Stimulated activated CD4-positive, alpha-beta T cell treated with anti-CD3 and anti-CD28 coated beads, Interleukin-1b, Interleukin-23, amount 100 ng/mL, for 24 hours (primary cell): ENCODE results near the gene KIAA1671.

Experiments used
- DNase-seq, 4 experiments: peaks; one replicate each; pipeline ENCODE4 v3.0.0-alpha.2; 2020; ENCODE audit warnings: low read depth in 4 of 4, low spot score in 1 of 4

The KIAA1671 gene

DNA sequence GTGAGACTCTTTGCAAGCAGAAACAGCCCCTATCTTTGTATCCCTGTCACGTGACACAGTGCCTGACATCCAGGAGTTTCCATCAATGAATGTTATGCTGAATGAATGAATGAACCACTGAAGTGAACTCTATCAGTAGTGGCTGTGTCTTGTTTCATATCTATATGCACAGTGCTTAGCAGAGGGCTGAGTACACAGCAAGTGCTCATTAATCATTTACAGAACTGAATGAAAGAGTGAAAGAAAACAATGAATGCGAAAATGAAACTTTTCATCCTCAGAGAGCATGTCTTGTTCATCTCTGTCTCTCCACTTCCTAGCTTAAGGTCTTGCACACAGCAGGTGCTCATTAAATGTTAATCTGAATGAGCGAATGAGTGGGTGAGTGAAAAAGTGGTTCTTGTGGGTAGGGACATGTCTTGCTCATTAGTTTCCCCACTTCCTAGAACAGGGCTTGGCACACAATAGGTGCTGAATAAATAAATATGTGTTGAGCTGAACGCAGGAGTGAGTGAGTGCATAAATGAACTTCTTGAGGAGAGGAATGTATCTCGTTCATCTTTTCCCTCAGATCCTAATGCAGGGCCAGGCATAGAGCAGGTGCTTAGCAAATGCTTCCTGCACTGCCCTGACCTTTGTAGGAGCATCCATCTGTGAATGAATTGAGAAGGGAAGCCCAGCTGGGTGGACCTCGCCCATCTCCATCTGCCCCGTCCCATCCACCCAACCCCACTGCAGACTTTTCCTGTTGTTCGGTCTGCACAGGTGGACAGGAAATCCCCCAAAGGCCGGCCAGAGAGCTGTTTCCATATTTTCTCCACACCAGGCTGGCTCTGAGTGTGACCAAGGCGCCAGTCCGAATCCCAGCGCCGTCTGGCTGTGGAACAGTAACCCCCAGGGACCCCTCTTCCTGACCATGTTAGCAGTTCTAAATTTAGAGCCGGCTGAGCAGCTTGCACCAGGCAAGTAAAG, 133.7 kb downstream of the KIAA1671 start:
- no peak for DNase-seq

DNA sequence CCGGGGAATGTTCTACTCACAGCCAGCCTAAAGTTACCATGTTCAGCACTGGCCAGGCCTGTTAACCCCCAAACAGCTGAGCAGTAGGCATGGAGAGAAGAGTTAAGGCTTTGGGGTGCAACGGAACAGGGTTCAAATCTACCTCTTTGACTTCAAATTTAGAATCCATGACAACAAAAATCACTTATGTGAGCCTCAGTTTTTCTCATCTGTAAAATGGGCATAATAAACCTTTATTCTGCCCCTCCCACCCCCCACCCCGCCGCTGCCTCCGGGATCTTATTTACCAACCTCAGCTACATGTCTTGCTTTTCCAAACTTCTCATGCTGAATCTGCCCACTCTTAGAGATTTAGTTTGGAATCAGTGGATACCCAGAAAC, 134.4 kb downstream of the KIAA1671 start:
- DNase-seq, result no peak

DNA sequence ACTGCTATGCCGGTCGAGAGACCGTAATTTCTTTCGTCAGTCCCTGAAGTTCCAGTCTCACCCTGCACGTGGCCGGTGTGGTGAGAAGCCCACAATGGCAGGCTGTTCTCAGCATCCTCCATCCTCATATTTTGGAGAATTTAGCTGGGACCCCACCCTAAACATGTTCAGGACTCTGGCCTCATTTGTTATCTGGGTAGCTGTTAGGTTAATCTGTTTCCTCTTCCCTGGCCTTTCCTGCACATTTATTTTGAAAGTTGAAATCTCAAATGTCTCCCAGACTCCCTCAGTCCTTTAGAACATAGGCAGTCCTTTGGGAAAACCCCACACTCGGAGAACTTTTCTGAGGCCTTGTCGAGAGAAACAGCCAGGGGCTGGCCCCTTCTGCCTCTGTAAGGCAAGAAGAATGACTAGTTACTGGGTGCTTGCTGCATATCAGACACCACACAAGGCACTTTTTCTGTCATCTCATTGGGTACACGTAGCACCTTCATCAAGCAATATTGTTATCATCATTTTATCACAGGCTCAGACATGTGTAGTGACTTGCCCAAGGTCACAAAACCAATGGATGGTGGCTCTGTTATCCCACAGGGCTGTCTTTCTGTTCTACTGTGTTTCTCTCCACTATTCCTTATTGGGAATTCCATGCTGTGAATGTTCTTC, 137.8 kb downstream of the KIAA1671 start:
- no peak for DNase-seq

DNA sequence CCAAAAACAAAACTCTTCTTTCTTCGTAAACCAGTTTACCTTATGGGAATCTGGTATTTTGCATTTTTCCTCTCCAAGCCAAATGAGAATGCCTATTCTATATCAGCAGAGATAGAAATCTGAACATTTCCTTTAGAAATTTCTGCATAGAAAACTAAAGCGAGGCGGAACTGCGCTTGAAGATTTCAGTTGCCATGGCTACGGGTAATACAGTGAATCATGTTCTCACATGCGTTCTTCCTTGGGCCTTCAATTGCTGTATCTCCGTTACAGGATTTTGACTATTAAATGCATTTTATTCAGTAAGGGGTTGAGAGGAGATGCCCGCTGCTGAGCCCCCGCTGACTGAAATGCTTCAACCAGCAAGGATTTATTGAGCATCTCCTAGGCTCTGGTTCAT, 138.9 kb downstream of the KIAA1671 start:
- DNase-seq, result no peak

DNA sequence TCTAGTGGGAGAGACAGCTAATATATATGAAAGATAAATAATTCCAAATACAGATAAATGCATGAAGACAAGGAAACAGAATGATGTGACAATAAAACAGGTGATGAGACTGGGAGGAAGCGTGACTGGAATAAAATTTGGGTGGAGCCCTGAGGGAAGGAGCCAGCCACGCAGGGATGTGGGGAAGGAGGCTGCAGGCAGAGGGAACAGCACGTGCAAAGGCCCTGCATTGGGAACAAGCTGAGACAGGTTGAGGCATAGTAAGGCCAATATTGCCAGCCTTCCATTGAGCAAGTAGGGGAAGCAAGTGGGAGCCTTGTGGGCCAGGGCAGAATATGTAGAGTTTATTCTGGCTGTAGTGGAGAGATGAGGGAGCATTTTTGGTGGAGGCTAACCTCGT, 139.6 kb downstream of the KIAA1671 start:
- DNase-seq, result no peak

DNA sequence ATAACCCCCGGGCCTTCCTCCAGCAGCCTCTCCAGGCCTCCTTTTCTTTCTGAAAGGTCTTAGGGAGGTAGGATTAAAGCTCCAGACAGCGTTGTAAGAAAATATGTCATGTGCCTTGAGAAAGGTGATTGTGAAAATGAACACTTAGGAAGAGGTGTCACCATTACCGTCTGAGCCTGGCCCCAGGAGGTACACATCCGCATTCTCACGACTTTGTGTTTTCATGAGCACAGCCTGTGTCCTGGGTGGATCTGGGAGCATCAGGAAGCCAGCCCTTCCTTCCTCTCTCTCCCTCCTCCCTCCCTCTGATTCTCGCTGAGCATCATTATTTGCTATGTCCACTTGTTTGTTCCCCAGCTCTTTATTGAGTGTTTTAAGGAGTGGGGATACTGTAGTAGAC, 142.1 kb downstream of the KIAA1671 start:
- DNase-seq, result no peak

DNA sequence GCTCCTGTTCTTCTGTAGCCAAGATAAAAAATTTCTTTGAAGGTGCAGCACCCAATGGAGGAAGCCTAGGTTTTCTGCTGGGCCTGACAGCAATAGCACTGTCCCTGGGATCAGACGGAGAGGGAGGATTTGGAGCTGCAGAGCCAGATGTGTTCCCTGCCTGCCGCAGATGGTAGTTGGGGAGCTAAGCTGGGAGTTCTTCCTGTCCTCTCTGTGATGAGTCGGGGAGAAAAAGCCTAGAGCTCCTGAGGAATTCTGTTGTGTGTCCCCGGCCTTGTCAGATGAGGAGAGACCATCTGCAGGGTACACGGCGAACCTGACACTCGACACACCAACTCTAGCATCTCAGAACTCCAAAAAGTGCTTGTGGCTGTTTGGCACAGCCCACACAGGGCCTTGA, 143.4 kb downstream of the KIAA1671 start:
- DNase-seq, result no peak

DNA sequence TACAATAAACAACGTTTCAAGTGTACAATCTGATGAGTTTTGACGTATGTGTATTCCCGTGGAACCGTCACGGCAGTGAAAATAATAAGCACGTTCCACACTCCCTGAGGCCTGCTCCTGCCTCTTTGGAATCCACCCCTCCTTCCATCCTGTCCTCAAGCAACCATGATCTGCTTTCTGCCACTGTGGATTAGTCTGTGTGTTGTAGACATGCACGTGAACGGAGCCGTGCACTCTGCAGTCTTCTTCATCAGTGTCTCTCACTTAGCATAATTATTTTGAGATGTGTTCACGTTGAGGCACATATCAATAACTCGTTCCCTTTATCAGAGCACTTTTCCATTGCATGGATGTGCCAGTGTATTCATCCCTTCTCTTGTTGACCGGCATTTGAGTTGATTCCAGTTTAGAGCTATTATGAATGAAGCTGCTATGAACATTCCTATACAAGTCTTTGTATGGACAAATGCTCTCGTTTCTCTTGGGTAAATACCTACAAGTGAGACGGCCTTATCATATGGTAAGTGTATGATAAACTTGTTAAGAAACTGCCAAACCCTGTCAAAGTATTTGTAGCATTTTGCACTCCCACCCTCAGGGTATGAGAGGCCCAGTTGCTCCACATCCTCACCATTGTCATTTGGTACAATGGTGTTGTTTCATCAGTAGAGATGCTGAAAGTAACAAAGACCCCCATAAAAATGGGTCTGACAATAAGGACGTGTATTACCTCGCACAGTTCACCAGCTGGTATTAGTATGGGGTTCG, 144.3 kb downstream of the KIAA1671 start:
- no peak for DNase-seq

DNA sequence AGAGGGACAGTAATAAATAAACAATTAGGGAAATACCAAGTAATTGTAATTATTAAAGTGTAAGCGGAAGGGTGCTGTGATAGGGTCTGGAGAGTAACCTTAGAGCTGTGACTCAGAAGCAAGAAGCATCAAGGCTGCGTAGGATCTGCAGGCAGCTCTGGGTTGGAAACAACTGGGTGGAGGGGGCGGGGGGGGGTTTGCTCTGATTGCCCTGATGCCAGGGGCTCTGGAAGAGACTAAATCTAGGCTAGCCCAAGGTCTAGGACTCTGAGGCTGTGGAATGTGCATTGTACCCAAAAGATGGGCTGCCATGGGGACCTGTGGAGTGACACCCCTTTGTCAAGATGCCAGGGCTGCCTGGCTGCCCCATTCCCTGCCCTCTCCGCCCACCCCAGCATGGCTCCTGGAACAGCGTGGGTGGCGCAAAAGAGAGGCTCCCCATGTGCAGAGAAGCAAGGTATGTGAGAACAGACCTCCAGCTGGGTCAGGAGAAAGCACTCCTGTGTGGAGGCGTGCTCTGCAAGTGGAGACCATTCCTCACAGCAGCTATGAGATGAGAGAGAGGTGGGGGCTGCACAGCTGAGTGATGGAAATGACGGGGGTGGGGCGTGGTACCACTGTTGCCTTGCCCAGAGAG, 146.0 kb downstream of the KIAA1671 start:
- DNase-seq, result no peak

DNA sequence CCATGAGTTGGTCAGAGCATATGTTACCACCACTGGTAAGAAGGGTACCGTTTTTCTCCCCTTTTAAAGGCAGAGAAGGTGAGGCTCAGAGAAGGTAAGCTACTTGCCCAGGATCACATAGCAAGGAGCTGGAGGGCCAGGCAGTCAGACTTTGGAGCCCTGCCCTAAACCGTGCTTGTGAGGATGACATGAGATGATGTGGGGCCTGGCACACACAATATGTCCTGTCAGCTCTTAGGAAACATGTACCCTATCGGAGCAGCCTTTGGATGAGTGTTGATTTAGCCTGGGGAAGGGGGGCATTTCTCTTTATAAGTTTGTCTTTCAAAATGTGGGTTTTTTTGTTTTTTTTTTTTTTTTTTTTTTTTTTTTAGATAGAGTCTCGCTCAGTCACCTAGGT, 146.7 kb downstream of the KIAA1671 start:
- no peak for DNase-seq

DNA sequence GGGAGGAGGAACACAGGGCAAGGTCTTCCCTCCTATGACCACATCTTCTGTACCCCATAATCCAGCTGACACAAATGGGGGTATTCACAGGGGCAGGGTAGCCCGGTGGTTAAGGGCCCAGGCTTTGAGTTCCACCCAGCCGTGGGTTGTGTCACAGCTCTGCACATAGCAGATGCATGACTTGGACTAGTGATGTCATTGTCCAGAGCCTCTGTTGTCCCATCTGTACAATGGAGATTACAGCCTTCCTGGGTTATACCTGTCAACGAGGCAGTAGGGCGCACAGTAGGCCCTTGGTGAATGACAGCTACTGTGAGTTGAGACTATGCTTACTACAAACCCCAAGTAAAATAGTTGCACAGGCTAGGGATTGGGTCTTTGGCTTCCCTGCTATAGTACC, 147.9 kb downstream of the KIAA1671 start:
- DNase-seq, result no peak

DNA sequence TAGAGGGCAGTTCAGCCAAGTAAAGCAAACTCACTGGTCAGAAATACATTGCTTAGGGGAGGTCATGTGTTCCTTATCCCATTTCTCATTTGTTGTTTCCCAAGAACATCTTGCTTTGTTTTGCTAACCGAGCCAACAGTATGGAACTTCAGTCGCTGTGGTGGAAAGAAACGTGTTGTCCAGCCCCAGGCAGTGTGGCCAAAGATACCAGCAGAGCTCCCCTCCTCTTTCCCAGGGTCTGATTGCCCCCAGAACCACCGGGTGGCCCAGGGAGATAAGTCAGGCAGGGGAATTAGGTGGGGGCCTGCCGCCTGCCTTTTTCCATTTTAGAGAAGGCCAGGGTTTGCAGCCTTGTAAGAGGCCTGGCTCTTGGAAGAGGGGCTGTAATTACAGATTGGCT, 148.4 kb downstream of the KIAA1671 start:
- DNase-seq, result no peak

DNA sequence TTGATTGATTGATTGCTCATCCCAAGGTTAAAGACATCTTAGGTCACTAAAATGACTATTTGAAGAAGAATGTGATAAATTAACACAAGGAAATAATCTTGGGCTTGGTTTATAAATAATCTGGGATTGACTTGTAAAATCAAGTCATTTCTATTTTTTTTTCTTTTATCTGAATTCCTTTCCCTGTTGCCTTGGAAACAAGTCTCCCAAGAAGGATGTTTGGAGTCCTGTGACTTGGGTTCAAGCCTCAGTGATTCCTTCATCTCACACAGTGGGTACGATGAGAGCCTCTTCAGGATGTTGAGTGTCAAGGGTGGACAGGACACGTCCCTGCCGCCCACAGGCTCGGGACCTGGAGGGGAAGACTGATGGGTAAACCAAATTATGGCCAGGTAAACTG, 149.0 kb downstream of the KIAA1671 start:
- no peak for DNase-seq

DNA sequence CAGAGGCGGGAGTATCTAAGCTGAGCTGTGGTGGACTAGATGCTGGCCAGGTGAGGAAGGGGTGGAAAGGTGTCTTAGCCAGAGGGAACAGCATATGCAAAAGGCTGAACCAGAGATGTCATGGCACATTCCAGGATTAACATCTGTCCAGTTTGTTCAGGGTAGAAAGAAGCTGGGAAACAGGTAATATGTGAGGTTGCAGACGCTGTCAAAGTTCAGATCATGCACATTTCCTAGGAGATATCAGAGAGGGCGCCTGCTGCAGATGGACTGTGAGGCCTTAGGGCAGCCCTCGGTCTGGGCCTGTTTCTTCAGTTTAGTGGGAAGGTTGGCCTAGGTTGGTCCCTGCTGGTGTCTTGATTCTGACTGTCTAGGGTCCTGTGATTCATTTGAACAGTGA, 149.5 kb downstream of the KIAA1671 start:
- no peak for DNase-seq

DNA sequence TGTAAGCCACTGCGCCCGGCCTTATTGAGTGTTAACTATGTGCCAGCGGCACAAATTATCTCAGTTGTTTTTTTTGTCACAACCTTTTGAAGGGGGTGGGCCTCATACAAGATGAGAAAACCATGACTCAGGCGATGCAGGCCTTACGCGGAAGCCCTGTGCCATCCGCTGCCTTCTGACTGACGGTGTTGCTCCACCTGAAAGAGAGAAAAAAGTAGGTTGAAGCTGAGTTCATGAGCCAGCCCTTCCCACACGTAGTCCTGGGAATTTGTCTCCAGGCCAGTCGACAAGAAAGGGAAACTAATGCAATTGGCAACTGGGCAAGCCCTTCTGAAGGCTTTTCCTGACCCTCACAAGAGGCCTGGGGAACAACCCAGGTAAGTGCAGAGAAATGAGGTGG, 150.2 kb downstream of the KIAA1671 start:
- no peak for DNase-seq

DNA sequence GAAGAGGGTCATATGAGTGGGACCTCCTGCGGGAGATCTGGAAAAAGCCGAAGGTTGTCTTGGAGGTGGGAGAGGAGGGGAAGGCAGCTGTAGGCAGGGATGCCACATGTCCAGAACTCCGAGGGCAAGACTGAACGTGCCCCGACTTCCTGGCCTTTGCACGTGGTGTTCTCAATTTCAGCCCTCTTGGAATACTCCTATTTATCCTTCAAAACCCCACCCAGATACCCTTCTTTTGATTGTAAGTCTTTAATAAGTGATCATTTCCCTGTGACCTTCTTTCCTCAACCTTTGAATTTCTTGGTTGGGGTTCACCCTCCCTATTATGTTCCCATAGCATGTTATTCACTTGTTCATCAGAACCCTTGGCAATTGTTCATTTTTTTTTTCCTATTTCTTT, 151.9 kb downstream of the KIAA1671 start:
- no peak for DNase-seq

DNA sequence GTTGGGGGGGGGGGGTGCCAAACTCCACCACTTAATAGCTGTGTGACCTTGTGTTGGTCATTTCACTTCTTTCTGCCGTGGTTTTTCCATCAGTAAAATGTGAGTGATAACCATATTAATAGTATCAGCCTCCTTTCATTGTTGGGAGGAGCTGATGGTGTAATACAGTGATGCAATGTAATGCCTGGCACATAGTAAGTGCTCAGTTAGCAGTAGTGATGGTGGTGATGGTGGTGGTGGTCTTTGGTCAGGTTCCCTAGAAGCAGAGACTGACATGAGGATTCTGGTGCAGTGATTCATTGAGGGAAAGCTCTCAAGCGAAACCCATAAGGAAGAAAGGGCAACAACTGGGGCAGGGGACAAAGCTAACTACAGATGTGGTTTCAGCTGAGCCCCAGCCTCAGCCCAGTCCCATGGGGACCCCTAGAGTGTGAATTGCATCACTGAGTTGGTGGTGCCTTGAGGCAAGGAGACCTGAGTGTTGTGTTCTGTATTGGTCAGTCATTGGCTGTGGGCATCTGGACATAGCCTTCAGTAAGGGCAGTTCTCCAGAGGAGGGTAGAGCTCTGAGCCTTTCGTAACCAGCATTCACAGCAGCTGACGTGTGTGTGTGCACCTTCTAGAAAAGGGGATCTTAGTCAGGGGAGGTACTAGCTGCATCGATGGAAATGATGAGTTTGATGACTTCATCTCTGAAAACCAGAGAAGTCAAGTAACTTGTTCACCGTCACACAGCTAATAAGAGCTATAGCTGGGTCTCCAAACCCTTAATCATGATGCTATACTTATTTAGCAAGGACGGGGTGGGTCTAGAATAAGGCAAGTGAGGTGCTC, 153.5 kb downstream of the KIAA1671 start:
- no peak for DNase-seq

DNA sequence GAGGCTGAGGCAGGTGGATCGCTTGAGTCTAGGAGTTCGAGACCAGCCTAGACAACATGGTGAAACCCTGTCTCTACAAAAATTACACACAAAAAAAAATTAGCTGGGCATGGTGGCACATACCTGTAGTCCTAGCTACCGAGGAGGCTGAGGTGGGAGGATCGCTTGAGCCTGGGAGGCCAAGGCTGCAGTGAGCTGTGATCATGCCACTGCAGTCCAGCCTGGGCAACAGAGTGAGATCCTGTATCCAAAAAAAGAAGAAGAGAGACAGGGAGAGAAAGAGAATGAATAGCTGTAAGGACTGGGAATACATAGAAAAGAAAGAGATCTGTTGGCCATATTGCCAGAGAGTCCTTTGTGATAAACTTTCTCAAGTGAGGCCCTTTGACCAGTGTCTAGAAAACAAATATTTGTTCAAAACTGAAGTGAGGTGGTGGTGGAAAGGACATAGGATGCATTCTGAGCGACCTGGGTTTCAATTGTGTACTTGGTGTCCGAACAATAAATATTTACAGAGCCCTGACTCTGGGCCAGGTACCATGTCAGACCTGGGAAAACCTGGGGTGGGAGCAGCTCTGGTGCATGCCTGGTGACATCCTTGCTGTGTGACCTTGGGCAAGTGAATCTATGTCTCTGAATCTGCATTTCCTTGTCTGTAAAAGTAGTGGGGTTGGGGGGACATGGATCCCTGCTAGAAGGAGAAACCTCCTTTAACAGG, 157.5 kb downstream of the KIAA1671 start:
- DNase-seq, result no peak

DNA sequence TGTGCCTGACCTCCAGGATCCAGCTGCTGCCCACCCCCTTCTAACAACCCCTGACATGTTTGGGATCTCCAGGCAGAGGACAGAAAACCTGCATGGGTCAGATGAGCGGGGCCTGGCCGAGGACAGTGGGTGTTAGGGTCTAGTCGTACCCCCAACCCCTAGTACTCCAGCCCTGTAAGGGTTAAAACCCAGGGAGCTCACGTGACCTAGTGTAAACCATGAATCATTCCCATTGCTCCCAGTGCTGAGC, 158.0 kb downstream of the KIAA1671 start:
- DNase-seq, result no peak
